Esophagus squamous epithelium (tissue), 5 donors: Measurements from ENCODE around the gene SARS2. TPM values are rescaled to one million over a fixed set of nuclear protein-coding genes. Genes with fewer than 3 reads are reported as not detected.

Experiments used
- DNase-seq: peaks from one replicate; lab custom pipeline; 2025; lab: John Stamatoyannopoulos, UW
- H3K27ac ChIP-seq, 4 donors: fragments of 200-600 bp; sonication (generic); one replicate each; pipeline ENCODE4 v1.5.1; 2016 to 2019; ENCODE audit warnings: mild to moderate bottlenecking in 1 of 4
- H3K27me3 ChIP-seq, 4 donors: fragments of 200-600 bp; sonication (generic); 1 replicate in 3 of 4; 2 replicates in 1 of 4; pipeline versions ENCODE4 v1.5.1 to v1.6.0; 2017 to 2021; ENCODE audit warnings: antibody characterized with exemption in 1 of 4
- H3K36me3 ChIP-seq, 3 donors: fragments of 200-600 bp; sonication (generic); one replicate each; pipeline ENCODE4 v1.5.1; 2016 to 2019
- H3K4me1 ChIP-seq, 3 donors: fragments of 200-600 bp; sonication (generic); one replicate each; pipeline ENCODE4 v1.5.1; 2017 to 2019
- H3K4me3 ChIP-seq, 4 donors: fragments of 200-600 bp; sonication (generic); 1 replicate in 3 of 4; 2 replicates in 1 of 4; pipeline ENCODE4 v1.5.1; 2016 to 2019; ENCODE audit warnings: mild to moderate bottlenecking in 2 of 4, moderate library complexity in 1 of 4
- H3K9me3 ChIP-seq, 3 donors: fragments of 200-600 bp; sonication (generic); one replicate each; pipeline ENCODE4 v1.5.1; 2016 to 2019
- CTCF ChIP-seq, 6 experiments: fragments of 450-650 bp in 4 of 6; fragments of 200-600 bp in 2 of 6; sonication (generic) in 2 of 6; IDR thresholded peaks; one replicate each; pipeline ENCODE4 v1.5.1; 2016 to 2019; ENCODE audit warnings: antibody characterized with exemption in 6 of 6, mild to moderate bottlenecking in 4 of 6, moderate library complexity in 4 of 6
- POLR2A ChIP-seq, 4 donors: fragments of 450-650 bp; IDR thresholded peaks; one replicate each; pipeline ENCODE4 v1.6.1; 2017; ENCODE audit warnings: antibody characterized with exemption in 4 of 4, mild to moderate bottlenecking in 4 of 4, moderate library complexity in 3 of 4
- WGBS, 2 donors: methylation state at CpG; one replicate each; pipeline ENCODE4 v1.1.5; 2018; 5-methylcytosine and 5-hydroxymethylcytosine counted together
- intact Hi-C: fragments of 100-400 bp; cut with DNase I; formaldehyde crosslinking; loops from one replicate; pipeline ENCODE4 v1.15.0; 2022
- total RNA-seq, 4 donors: library from RNA; depleted of rRNA; stranded (reverse); fragments of >200 nt; gene quantifications; one replicate each; pipeline ENCODE4 v1.1.0, GENCODE V29; 2016
- donor health status: DM: yes; HTN: yes; CAD: no.

Gene SARS2
- total RNA-seq = 10 to 100 TPM; 21.2 to 32.7 (median 25.2) TPM

GRCh38 chr19:38929929-38930775 is at the start of gene SARS2:
Gene SARS2 (minus strand): TSS chr19:38930763. CDS start chr19:38930736, 27 bp downstream.
- DNase-seq = peak; percentile 80
- peaks cover under 1 to 45% (median 8%) of the 10 kb centered on the region in 3 donors for H3K36me3 ChIP-seq
- peak within 1 kb of the TSS; percentile 63 to 93 (median 72) for H3K4me3 ChIP-seq
- 4 to 10% methylated on average over 8 to 13 of the region's 49 CpGs for WGBS, 2 donors
- no peaks in the 10 kb centered on the region for H3K27me3 ChIP-seq
- peak within 1 kb of the TSS; percentile 87 to 92 (median 91) for H3K27ac ChIP-seq
- H3K9me3 ChIP-seq = peaks cover 0 to 4% (median 0%) of the 10 kb centered on the region in 3 donors
- TF ChIP-seq CTCF (IDR thresholded peaks at IDR 0.05) (peak; percentile 92 to 100 (median 99)), POLR2A (IDR thresholded peaks at IDR 0.05) (peak in 1 of 4 donors; percentile 21)
- intact Hi-C loops = no loop called here
- H3K4me1 ChIP-seq = peaks cover 12 to 30% (median 18%) of the 10 kb centered on the region in 3 donors

- 81 to 88% methylated on average over 5 of the region's 5 CpGs for WGBS, 2 donors
- intact Hi-C loops = no loop called here
- Histone ChIP-seq H3K9me3 (no peaks in the 10 kb centered on the region), H3K36me3 (no peaks in the 10 kb centered on the region), H3K4me3 (no peak overlapping the region), H3K4me1 (peaks cover 11 to 19% (median 12%) of the 10 kb centered on the region in 3 donors), H3K27me3 (peaks cover 0 to 15% (median 0%) of the 10 kb centered on the region in 4 donors), H3K27ac (no peak overlapping the region)
- no peak for DNase-seq
- TF ChIP-seq CTCF (IDR thresholded peaks at IDR 0.05) (no peak), POLR2A (IDR thresholded peaks at IDR 0.05) (no peak)
Measured at GRCh38 chr19:38979812-38980211, 49.2 kb upstream of the SARS2 start.

GRCh38 chr19:38978326-38978689 is 47.7 kb upstream of the SARS2 start:
- no peak overlapping the region for H3K4me3 ChIP-seq
- H3K9me3 ChIP-seq = no peaks in the 10 kb centered on the region
- peaks cover 0 to 15% (median 0%) of the 10 kb centered on the region in 4 donors for H3K27me3 ChIP-seq
- DNase-seq = no peak
- intact Hi-C loops = no loop called here
- no peak overlapping the region for H3K27ac ChIP-seq
- no peaks in the 10 kb centered on the region for H3K36me3 ChIP-seq
- peaks cover 11 to 29% (median 12%) of the 10 kb centered on the region in 3 donors for H3K4me1 ChIP-seq
- TF ChIP-seq CTCF (IDR thresholded peaks at IDR 0.05) = no peak
- TF ChIP-seq POLR2A (IDR thresholded peaks at IDR 0.05) = no peak
- 59 to 100% methylated on average over 1 to 2 of the region's 3 CpGs for WGBS, 2 donors

- Histone ChIP-seq H3K27me3 (peaks cover 0 to 15% (median 0%) of the 10 kb centered on the region in 4 donors), H3K4me3 (no peak overlapping the region), H3K36me3 (no peaks in the 10 kb centered on the region), H3K27ac (no peak overlapping the region), H3K9me3 (no peaks in the 10 kb centered on the region), H3K4me1 (peaks cover 11 to 29% (median 12%) of the 10 kb centered on the region in 3 donors)
- TF ChIP-seq POLR2A (IDR thresholded peaks at IDR 0.05) (no peak), CTCF (IDR thresholded peaks at IDR 0.05) (no peak)
- DNase-seq = no peak
- 69 to 71% methylated on average over 14 of the region's 15 CpGs for WGBS, 2 donors
- intact Hi-C loops = no loop called here
Measured at GRCh38 chr19:38977445-38978325, 47.1 kb upstream of the SARS2 start.
